ENCODE data around the gene ACAD10. TPM values are rescaled to one million over a fixed set of nuclear protein-coding genes. Genes with fewer than 3 reads are reported as not detected.
A peak's percentile ranks its signal among the peaks of the same experiment; 100 is the strongest.
"Not testable (repeated sequence)": the region's sequence is repeated elsewhere in the genome, so short reads cannot be mapped to it uniquely, and the experiment has no call there.

Gene ACAD10
- total RNA-seq, 1 donor from 2014 or later: 26.3 TPM

DNA sequence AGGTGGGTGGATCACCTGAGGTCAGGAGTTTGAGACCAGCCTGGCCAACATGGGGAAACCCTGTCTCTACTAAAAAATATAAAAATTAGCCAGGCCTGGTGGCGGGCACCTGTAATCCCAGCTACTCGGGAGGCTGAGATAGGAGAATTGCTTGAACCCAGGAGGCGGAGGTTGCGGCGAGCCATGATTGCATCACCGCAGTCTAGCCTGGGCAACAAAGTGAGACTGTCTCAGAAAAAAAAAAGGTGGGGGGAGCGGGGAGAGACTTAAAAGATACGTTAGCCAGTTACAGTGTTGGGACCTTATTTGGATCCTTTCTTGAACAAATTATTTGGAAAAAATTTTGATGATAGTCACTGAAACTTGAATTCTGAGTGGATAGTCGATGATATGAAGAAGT lies 53.7 kb downstream of the ACAD10 start:
- intact Hi-C loops (cut with DNase I); DNase-seq (ENCODE audit: low spot score); ATAC-seq: not testable (repeated sequence)

GRCh38 chr12:111741235-111741812 lies 55.5 kb downstream of the ACAD10 start:
- intact Hi-C loops (cut with DNase I): no loop called here
- ATAC-seq: no peak

DNA sequence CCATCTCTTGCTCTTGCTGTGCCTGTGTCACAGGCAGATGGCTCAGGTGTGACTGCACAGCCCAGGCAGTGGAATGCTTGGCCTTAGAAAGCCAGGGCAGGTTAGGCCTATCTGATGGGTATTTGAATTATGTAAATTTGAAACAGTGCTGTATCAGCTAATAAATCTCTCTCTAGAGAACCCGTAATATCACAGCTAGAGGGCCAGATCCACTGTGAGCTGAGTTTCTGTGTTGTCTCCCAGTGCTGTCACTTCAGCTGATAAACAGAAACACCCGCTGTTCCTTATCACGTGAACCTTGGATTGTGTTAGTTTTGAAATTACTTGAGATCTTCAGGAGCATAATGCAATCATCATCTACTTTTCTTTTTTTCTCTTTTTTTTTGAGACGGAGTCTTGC lies 59.4 kb downstream of the ACAD10 start:
- ATAC-seq (no peak), DNase-seq (ENCODE audit: low spot score) (no peak)
- intact Hi-C loops (cut with DNase I): no loop called here

More at GRCh38 chr12:111741235-111741812, 55.5 kb downstream of the ACAD10 start:
- no peak for DNase-seq (ENCODE audit: low spot score)

- DNase-seq (ENCODE audit: low spot score) (no peak), ATAC-seq (no peak)
- intact Hi-C loops (cut with DNase I): no loop called here
Observed at GRCh38 chr12:111747333-111747732, 61.5 kb downstream of the ACAD10 start.

DNA sequence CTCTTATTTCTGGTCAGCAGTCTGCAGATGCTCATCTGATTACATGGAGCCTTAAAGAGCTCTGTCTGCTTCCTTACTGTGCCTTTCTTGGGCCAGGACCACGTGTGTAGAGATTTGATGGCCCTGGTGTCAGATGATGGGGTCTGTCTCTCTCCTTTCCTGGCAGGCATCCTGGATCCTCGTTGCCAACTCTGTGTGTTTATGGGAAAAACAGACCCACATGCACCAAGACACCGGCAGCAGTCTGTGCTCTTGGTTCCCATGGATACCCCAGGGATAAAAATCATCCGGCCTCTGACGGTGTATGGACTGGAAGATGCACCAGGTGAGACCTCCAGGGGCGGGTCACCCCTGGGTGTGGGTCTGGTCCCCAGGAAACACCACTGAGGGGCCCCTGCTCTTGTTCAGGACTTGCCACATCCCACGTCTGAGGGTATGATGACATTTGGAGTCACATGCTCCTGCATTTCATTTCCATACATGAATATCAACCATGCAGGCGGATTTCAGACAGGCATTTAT lies 62.4 kb downstream of the ACAD10 start:
- no peak for DNase-seq (ENCODE audit: low spot score)
- intact Hi-C loops (cut with DNase I): no loop called here
- ATAC-seq: no peak

DNA sequence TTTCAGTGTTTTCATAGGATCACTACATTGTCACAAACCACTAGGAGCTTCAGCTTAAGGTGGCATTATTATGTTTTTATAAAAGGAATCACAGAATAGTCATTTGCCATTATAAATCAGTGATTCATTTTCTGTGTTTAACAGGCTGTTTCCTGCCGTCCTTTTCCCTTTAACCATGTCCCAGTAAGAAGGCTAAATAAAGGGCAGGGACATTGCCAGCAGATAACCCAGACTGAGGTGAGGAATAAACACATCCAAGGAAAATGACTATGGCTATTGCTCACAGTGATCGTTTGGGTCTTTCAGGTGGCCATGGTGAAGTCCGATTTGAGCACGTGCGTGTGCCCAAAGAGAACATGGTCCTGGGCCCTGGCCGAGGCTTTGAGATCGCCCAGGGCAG lies 63.0 kb downstream of the ACAD10 start:
- ATAC-seq (no peak), DNase-seq (ENCODE audit: low spot score) (no peak)
- intact Hi-C loops (cut with DNase I): no loop called here

DNA sequence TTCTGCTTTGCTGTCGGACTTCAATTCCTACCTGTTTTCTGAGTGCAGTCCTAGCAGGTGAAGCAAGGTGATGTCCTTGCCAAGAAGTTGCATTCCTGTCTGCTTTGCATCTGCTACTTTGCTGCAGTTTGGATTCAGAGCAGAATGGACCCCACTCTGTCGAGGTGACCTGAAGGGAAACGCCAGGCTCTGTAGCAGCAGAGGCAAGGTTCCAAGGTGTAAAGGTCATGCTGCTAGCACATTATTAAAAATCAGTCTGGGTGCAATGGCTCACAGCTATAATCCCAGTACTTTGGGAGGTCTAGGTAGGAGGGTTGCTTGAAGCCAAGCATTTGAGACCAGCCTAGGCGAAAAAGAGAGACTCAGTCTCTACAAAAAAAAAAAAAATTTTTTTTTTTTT lies 63.5 kb downstream of the ACAD10 start:
- intact Hi-C loops (cut with DNase I): no loop called here
- ATAC-seq (no peak), DNase-seq (ENCODE audit: low spot score) (no peak)

DNA sequence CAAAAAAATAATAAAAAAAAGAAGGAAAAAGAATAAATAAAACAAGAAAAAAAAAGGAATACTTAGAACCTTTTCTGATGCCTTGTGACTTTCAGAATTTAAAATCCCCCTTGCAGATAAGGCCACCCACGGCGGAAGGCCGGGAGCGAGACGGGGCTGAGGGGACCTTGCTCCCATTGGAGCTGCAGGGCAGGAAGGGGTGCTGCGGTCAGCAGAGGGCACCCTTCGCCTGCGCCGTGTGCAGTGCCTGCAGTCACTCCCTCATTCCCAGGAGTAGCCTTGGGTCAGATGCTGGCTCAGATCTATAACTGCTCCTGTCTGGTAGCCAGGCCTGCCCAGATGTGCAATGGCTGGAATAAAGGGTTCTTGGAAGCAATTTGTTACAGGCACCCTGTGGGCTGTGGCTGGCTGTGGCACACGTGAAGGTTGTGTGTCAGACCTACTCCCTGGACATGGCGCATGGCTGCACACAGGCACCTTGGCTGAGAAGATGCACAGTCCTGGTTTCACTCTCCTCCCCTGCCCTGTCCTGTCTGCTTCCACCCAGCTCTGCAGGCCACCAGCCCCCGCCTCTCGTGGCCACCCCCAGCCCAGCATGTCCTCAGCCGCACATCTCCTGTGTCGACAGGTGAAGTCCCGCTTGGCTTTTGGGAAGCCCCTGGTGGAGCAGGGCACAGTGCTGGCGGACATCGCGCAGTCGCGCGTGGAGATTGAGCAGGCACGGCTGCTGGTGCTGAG lies 67.5 kb downstream of the ACAD10 start:
- DNase-seq (ENCODE audit: low spot score) (peak; percentile 79), ATAC-seq (peak; percentile 92)
- intact Hi-C loops (cut with DNase I): no loop called here

DNA sequence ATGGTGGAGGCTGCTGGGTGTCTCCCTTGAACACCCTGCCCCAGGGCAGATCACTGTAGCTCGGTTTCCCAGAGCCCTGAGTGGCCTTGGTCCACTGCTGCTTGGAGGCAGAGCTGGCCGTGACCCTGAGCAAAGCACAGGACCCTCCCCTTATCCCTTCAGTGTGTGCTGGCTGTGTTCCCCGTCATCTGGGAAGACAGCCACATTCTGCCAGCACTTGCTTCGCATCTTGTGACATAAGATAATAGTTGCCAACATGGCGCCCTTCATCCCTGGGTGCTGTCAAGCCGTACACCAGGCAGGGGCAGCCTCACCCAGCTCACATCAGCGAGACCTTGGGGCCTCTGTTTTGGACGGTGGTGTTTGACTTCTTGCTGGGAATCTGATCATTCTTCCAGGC lies 68.8 kb downstream of the ACAD10 start:
- no peak for ATAC-seq
- intact Hi-C loops (cut with DNase I): loop anchor here (2.0 kb wide), 1 partner anchor 58 kb away; no protein-coding TSS in a partner anchor
- no peak for DNase-seq (ENCODE audit: low spot score)

GRCh38 chr12:111756196-111756595 lies 70.3 kb downstream of the ACAD10 start:
- DNase-seq (ENCODE audit: low spot score) (no peak), ATAC-seq (no peak)
- intact Hi-C loops (cut with DNase I): no loop called here

DNA sequence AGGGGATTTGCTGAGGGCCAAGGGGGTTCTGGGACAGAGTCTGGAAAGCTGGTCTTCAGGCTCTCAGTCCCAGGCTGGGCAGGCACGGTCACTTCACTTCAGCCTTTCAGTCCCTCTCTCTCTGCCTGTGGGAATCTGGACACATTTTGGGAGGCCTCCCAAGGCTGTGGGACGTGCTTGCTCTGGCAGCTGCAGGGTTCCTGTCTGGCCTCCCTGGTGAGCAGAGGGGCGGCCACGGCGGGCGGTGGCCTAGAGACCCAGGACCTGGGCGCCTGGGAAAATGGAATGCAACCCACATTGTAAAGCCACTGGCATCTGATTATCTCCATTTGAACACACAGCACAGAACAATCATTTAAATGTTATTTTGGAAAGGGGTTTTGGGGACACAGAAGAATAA lies 70.8 kb downstream of the ACAD10 start:
- intact Hi-C loops (cut with DNase I): no loop called here
- no peak for ATAC-seq
- no peak for DNase-seq (ENCODE audit: low spot score)

DNA sequence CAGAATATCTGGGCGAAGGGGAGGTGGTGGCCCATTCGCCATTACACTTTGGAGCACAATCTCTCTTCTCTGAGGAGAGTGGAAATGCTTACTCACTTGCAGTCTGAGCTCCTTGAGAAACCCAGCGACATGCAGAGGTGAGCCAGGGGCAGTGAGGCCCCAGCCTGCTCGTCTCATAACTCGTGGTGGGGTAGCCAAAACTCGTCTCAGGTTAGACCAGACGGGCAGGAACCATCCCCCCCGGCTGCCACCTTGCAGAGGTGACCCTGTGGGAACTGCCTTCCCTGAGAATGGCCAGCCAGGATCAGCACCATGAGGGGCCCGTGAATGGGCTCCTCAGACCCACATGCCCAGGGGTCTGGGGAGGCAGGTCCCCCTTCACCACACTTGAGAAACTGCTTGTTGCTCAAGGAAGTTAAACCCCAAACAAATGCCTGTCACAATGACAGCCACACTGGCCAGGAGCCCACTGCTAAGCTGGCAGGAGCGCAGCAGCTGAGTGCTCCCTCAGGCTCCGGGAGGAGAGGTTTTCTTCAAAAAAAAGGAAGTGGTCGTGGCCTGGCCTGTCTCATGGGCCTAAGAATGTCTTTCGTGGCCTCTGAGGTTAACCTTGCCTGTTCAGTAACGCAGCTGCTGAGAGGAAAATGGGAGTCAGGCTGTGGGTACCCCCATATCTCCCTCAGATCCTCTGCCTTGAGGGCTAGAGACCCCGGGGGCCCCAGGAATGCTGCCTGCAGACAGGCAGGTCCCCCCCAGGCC lies 71.7 kb downstream of the ACAD10 start:
- DNase-seq (ENCODE audit: low spot score) (peak; percentile 71), ATAC-seq (peak; percentile 67)
- intact Hi-C loops (cut with DNase I): no loop called here

DNA sequence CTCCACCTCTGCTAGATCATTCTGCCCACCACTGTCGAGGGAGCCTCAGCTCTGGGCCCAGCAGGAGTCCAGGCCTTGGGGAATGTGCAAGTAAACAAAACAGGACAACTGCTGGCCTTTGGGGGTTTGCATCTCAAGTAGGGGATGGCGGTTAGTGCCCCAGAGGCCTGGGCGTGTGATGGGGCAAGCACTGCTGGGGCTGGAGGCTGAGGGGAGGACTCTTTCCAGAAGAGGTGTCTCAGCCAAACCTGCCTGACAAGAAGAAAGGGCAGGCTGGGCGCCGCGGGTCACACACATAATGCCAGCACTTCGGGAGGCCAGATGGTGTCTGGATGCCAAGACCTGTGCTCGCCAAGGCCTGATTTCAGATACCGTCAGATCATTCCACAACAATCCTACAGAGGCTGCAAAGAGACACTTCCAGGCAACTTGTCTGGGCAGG lies 72.3 kb downstream of the ACAD10 start:
- no peak for DNase-seq (ENCODE audit: low spot score)
- peak; percentile 22 for ATAC-seq
- intact Hi-C loops (cut with DNase I): no loop called here

DNA sequence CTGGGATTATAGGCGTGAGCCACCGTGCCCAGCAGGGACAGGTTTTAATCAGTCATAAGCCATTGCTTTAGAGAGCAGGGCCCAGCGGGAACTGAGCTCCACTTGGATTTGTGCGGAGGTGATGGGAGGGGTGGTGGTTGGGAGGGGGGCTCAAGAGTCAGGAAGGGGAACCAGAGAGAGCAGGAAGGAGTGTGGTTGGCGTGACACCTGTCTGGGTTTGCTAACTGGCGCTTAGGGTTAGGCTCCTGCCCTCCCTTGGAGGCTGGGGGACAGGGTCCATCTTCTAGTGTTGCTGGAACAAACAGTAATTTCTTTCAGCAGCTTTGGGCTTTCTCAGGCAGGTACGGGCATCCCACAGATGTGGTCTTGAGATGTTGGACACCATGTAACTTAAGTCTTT lies 73.4 kb downstream of the ACAD10 start:
- DNase-seq (ENCODE audit: low spot score) (no peak), ATAC-seq (no peak)
- intact Hi-C loops (cut with DNase I): no loop called here

- no peak for DNase-seq (ENCODE audit: low spot score)
- intact Hi-C loops (cut with DNase I): no loop called here
- no peak for ATAC-seq
Observed at GRCh38 chr12:111759991-111760390, 74.1 kb downstream of the ACAD10 start.

DNA sequence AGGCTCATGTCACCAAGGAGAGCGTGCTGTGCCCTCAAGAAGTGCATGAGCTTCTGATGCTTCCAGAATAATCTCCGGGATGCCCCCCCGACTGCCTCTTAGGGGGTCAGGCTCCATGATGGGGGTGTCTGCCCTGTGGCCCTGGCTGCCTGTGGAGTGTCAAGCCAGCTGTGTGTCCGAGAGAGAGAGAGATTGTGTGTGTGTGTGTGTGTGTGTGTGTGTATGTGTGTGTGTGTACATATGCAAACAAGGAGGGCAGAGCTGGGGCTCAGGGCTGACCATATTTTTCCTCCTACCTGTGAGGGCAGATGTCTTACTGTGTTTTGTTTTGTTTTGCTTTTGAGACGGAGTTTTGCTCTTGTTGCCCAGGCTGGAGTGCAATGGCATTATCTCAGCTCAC lies 75.2 kb downstream of the ACAD10 start:
- ATAC-seq (no peak), DNase-seq (ENCODE audit: low spot score) (no peak)
- intact Hi-C loops (cut with DNase I): no loop called here

DNA sequence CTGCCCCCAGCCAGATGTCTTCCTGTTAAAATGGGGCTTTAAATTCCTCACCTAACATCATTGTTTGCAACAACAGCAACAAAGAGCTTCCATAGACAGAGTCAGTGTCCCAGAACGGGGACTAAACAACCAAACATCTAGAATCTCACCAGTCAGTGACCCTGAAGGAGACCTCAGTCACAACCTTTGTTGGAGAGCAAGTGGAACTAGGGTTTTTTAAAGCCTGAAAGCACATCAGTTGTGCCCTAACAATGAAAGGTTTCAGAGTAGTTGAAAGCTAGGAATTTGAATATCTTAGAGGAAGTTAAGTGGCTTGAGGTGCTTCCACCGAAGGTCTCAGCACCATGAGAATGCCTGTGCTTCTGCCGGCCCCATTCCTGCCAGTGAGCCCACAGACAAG lies 75.9 kb downstream of the ACAD10 start:
- intact Hi-C loops (cut with DNase I): no loop called here
- no peak for ATAC-seq
- DNase-seq (ENCODE audit: low spot score): no peak

- DNase-seq (ENCODE audit: low spot score); intact Hi-C loops (cut with DNase I); ATAC-seq: not testable (repeated sequence)
Observed at GRCh38 chr12:111763552-111763951, 77.7 kb downstream of the ACAD10 start.

DNA sequence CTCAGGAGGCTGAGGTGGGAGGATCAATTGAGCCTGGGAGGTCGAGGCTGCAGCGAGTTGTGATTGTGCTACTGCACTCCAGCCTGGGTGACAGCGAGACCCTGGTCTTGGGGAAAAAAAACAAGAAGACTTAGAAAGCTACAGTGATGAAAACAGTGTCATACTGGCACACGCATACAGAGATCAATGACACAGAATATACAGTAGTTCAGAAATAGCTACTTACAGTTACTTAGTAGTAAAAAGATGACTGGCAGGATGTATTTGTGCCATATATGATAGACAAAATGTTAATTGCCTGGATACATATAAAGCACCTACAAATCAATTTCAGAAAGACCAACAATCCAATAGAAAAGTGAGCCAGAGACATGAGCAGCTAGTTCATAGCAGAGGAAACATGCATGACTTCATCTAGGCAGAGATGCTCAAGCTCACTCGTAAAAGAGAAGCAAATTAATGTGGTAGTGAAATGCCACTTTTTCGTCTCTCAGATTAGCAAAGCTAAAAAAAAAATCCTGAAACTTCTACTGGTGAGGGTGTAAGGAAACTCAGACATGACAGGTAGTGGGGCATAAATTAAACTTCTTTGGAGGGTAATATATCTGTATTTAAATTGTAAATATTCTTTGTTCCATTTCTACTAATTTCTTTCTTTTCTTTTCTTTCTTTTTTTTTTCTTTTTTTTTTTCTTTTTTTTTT lies 78.4 kb downstream of the ACAD10 start:
- no peak for DNase-seq (ENCODE audit: low spot score)
- ATAC-seq: no peak

More for the DNA sequence above, 78.4 kb downstream of the ACAD10 start:
- intact Hi-C loops (cut with DNase I): no loop called here
